Measurements from ENCODE around the gene DNAJC12.

DNA sequence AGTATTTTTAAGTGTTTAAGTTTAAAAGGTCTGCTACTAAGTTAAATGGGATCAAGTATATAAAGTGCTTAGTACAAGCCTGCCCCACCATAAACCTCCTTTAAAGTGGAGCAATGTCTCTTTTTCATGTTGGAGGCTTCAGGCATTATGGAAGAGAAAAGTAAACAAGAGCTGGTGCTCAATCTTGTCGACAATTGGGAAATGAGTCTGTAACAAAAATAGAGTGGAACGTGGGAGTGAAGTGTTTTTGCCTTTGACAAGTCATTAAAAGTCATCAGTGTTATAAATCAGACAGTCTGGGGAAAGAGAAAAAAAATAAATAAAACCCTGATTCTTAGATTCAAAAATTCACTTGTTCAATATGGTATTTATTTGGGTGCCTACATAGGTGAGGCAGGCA is 44.7 kb downstream of the DNAJC12 start:
- TF ChIP-seq CTBP1 (IDR thresholded peaks at IDR 0.05; ENCODE audit: borderline replicate concordance) (peak; percentile 23; the same call in 1 of the 2 replicates), BHLHE40 (IDR thresholded peaks at IDR 0.05; ENCODE audit: borderline replicate concordance) (no peak)

Measured in HEK293T (cell line).